ENCODE results near the gene WDFY4.

- no peak for TF ChIP-seq SIN3A (IDR thresholded peaks at IDR 0.05; ENCODE audit: low read depth)
- no peak for TF ChIP-seq POLR2AphosphoS5 (IDR thresholded peaks at IDR 0.05; ENCODE audit: low read depth, low read length)
- TF ChIP-seq POLR2A (IDR thresholded peaks at IDR 0.05; ENCODE audit: borderline replicate concordance, extremely low read depth, insufficient read depth, insufficient read length): no peak
Observed at GRCh38 chr10:48820231-48820630, 135.6 kb downstream of the WDFY4 start.
